Erythroblast (primary cell): ENCODE measurements around the gene RBP7.
"Not testable (repeated sequence)": the region's sequence is repeated elsewhere in the genome, so short reads cannot be mapped to it uniquely, and the experiment has no call there.

Source experiments
- DNase-seq, 2 experiments: peaks; one replicate each; lab custom pipeline; 2025; lab: John Stamatoyannopoulos, UW
- GATA1 ChIP-seq: IDR thresholded peaks from 2 replicates; pipeline ENCODE4 v1.6.1; 2011; ENCODE audit warnings: low read depth, mild to moderate bottlenecking, control low read depth, low read length, moderate library complexity
- POLR2A ChIP-seq: IDR thresholded peaks from 2 replicates; pipeline ENCODE4 v1.6.1; 2011; ENCODE audit warnings: mild to moderate bottlenecking, low read length

The RBP7 gene

DNA sequence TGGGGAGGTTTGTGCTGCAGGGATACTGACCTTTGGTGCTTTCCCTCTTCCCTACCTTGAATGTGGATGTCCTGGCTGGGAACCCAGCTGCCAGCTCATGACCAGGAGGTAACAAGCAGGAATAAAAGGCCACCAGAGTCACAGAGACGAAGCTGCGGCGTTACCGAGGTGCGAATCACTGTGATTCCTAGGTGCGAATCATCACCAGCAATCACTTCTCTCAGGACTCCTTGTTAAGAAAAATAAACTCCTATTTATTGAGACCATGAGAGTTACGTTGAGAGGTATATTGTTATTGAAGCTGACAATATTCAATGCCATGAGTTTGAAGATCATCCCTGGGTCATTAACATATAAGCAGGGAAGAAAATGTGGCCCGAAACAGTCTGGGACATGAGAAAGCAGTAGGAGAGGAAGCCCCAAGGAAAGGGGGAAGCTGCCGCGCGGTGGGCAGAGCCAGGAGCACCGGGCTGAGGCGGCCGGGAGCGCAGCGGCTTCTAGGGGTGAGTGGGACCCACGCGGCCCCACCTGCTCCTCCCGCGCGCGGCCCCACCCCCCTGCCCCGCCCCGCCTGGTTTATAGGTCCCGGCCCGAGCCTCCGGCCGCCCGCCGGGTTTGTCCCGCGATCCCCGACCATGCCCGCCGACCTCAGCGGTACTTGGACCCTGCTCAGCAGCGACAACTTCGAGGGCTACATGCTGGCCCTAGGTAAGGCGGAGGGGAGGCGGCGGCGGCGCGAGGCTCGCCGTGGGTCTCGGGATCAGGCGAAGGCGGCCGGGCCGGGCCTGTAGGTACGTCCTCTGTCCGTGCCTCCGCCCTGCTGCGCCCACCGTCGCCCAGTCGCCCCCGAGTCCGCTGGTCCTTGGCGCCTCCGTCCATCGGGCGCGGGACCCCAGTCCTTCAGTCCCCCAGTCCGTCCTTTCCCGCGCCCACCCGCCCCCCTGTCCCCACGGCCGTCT lies at the start of gene RBP7:
Gene RBP7, plus strand, starts transcription at position 605 of the 959 bp plus-strand sequence. Its CDS starts 31 bp downstream, at position 636.
- DNase-seq: no peak
- TF ChIP-seq POLR2A (no peak), GATA1 (no peak)

DNA sequence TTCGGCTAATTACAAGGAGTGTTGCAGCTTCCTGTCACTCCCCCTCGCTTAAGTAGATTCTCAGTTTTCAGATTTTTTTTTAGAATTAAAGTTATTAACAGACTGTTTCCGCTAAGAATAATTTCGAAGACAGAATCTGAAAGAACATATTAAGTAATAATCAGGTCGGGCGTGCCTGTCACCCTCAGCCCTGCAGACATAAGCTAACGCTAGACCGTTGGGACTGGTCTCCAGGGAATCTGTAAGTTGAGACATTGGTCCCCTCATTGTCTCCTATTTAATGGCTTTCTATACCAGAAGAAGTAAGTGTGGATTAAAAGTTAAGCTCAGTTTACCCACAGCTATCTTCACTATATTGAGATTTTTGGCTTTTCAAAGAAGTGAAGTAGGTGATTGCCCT lies 39.3 kb upstream of the RBP7 start:
- DNase-seq: no peak
- no peak for TF ChIP-seq GATA1
- TF ChIP-seq POLR2A: no peak

DNA sequence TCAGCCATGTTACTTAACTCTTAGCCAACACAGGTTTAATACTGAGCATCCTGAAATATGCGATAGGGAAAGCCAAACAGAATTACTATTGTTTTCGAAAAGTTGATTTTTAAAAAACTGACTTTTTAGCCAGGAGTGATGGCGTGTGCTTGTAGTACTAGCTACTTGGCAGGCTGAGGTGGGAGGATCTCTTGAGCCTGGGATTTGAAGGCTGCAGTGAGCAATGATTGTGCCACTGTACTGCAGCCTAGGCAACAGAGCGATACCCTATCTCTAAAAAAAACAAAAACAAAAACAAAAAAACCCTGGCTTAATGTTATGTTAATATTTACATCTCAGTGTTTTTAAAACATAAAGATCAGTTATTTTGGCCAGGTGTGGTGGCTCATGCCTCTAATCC lies 37.0 kb upstream of the RBP7 start:
- DNase-seq: no peak

DNA sequence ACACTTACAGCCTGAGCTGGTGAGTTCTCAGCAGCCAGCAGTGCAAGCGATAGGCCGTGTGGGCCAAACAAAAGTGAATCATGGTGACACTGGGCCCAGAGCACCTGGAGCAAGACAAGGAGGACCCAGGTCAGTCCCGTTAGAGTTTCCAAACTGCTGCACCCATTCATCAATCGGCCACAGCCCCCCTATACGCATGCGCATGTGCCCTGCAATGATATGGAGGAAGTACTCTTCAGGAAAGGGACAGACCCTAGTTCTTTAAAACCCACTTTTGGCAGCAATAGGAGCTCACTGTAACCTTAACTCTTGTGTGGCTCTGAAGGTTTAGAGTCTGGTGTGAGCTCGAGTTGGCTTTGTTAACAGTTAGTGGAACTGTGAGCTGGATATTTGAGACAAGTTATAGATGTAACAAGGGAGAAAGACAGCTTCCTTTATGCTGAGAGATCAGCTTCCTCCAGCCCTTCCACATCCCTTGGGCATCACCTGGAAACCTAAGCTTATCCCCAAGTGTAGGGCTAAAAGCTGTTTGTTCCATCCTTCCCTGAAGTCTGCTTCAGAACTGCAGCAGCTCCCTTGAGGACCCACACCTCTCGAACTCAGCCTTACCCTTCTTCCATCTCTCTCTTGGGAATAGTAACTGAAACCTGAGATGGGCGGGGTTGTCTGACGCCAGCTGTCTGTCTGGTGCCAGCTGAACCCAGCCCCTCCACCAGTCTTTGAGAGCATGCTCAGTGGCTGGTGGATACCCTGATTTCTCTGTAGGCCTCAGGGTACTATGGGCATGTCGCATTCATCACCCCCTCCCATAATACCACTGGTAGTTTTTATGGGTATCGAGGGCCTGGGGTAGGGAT lies 36.1 kb upstream of the RBP7 start:
- TF ChIP-seq POLR2A: no peak
- no peak for TF ChIP-seq GATA1
- no peak for DNase-seq

More for the DNA sequence above, 37.0 kb upstream of the RBP7 start:
- TF ChIP-seq POLR2A (no peak), GATA1 (no peak)

DNA sequence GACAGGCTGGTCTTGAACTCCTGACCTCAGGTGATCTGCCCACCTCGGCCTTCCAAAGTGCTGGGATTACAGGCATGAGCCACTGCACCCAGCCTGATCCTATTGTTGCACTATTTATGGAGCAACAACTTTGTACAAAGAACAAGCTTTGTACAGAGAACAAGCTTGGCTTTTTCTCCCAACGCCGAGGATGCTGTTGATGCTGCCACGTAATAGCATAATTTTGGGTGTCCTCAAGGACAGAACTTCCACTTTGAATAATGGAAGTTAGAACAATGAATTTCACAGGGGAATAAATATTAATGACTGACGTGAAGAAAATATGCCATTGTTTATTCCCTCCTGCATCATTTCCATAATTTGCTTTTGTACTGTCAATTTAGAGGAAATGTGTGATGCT lies 12.8 kb upstream of the RBP7 start:
- no peak for TF ChIP-seq GATA1
- no peak for TF ChIP-seq POLR2A
- DNase-seq: no peak

DNA sequence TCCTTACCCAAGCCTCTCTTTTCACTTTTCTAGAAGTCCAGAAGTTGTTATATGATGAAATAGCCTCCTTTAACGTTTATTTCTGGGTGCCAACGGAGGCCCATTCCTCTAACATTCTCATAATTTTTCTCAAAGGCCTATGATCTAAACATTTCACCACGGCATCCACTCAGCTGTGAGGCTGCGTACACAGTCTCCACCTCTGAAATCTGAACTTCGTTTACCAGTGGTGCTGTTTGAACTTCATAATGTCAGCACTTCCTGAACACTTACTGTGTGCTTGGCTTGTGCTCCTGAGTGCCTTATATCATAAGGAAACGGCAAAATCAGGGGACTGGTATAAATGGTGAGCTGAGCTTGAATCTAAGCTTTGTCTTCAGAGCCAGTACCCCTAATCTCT lies 12.0 kb upstream of the RBP7 start:
- no peak for TF ChIP-seq GATA1
- no peak for TF ChIP-seq POLR2A
- DNase-seq: no peak

DNA sequence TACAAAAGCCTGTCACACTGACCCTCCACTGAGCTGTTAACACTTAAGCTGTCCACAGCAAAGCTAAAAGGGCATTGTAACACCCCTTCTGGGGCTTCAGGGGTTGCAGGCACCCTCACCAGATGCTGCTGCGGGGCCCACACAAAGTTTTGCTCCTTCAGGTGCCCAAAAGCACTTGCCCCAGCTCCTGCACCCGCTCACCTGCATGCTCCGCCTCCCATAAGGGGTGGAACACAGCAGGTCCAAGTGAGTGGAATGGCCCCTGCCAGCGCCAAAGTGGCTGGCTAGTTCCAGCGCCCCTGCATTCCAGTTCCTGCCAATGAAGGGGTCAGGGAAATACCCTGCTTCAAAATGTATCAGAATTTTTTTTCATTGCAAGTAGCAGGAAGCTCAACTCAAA lies 7.3 kb upstream of the RBP7 start:
- no peak for DNase-seq

DNA sequence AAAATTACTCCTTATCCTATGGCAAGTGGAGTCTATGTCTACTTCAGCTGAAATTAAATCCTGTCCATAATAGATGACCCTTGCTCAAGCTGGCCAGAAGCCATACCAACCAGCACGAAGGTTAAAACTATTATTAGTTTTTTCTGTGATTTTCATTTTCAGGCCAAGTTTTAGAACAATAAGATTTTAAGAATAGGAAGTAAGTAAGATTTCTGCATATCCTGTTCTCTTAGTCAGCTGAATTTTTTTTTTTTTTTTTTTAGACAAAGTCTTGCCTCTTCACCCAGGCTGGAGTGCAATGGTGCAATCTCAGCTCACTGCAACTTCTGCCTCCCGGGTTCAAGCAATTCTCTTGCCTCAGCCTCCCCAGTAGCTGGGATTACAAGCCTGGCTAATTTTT lies 6.1 kb upstream of the RBP7 start:
- no peak for DNase-seq
- TF ChIP-seq POLR2A (no peak), GATA1 (no peak)

More for the DNA sequence above, 7.3 kb upstream of the RBP7 start:
- TF ChIP-seq GATA1 (no peak), POLR2A (no peak)

DNA sequence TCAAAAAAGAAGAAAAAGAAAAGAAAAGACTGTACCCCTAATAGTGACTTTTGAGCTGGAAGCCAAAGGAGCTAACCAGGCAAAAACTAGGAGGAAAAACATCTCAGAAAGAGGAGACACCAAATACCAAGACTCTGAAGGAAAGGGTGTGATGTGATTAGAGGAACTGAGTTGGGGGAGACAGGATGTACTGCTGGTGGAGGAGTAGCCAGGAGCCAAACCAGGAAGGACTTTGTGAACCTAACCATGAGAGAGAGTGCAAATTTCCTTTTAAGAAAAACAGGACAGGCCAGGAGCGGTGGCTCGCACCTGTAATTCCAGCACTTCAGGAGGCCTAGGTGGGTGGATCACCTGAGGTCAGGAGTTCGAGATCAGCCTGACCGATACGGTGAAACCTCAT lies 4.1 kb upstream of the RBP7 start:
- no peak for TF ChIP-seq GATA1
- no peak for TF ChIP-seq POLR2A
- DNase-seq: no peak

DNA sequence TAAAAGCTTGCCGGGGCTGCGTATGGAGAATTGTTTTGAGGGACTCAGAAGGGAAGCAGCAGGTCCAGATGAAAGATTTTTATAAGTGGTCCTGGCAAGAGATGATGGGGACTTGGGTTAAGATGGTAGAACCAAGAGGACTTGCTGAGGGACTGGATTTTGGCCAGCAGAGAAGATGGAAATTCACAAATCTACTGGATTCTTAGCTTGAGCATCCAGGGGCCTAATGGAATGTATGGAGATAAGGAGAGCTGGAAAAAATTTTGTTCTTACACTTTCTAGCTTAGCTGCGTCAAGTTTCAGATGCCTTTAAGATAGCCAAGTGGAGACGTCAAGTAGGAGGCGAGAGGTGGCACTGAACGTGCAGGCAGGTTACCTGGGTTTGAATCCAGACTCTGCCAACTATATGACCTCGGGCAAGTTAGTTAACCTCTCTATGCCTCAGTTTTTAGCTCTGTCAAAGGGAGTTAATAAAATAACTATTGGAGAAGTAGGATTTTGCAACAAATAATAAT lies 3.4 kb upstream of the RBP7 start:
- TF ChIP-seq POLR2A: no peak
- no peak for TF ChIP-seq GATA1
- no peak for DNase-seq

DNA sequence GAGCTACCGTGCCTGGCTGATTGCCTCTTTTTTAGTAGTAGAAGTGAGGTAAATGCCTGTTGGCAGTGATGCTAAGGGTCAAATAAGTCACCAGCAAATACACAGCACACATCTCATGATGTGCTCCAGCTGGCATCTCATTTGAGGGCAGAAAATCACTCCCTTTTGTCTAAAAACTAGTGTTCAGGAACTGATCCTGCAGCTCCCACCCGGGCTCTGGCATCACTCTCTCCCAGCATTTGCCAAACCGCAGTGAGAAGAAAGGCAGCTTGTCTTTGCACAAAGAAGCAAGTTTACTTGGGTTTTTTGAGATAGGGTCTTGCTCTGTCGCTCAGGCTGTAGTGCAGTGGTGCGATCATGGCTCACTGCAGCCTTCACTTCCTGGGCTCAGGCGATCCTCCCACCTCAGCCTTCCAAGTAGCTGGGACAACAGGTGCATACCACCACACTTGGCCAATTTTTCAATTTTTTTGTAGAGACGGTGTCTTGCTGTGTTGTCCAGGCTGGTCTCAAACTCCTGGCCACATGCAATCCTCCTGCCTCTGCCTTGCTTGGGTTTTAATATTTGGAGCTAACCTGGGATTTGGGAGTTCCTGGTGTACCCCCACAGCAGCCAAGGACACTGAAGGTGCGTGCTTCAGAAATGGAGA lies 4.1 kb downstream of the RBP7 start:
- TF ChIP-seq POLR2A (no peak), GATA1 (no peak)
- no peak for DNase-seq

DNA sequence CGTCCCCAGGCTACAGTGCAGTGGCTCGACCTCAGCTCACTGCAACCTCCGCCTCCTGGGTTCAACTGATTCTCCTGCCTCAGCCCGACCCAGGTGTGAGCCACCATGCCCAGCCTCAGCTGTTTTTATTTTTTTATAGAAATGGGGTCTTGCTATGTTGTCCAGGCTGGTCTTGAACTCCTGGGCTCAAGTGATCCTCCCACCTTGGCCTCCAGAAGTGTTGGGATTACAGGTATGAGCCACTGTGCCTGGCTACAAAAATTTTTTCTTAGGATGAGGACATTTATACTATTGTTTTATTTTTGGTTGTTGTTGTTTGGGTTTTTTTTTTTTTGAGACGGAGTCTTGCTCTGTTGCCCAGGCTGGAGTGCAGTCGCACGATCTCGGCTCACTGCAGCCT lies 8.2 kb downstream of the RBP7 start:
- not testable (repeated sequence) for DNase-seq

DNA sequence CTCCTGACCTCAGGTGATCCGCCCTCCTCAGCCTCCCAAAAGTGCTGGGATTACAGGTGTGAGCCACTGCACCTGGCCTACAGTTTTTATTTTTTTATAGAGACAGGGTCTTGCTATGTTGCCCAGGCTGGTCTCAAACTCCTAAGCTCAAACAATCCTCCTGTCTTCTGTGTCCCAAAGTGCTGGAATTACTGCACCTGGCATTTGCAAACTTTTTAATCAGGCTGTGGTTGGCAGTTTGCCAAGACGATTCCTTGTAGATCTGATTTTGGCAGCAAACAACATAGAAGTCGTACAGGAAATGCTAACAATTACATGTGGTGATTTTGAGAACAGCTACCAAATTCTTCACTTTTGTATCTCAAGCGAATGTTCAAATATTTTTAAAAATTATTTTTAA lies 10.1 kb downstream of the RBP7 start:
- no peak for TF ChIP-seq POLR2A
- TF ChIP-seq GATA1: no peak
- no peak for DNase-seq

DNA sequence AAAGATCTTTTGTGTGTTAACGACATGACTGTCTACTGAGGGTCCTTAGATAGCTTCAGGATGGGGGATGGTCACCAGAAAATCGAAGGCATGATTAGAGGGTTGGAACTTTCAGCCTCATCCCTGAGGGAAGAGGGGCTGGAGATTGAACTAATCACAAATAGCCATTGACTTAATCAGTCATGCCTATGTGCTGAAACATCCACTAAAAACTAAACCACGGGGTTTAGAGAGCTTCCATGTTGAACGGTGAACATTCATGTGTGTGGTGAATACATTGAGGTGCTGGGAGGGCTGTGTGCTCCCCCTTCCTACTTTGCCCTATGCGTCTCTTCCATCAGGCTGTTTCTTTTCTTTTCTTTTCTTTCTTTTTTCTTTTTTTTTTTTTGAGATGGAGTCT lies 17.0 kb downstream of the RBP7 start:
- no peak for DNase-seq
- TF ChIP-seq GATA1 (no peak), POLR2A (no peak)

DNA sequence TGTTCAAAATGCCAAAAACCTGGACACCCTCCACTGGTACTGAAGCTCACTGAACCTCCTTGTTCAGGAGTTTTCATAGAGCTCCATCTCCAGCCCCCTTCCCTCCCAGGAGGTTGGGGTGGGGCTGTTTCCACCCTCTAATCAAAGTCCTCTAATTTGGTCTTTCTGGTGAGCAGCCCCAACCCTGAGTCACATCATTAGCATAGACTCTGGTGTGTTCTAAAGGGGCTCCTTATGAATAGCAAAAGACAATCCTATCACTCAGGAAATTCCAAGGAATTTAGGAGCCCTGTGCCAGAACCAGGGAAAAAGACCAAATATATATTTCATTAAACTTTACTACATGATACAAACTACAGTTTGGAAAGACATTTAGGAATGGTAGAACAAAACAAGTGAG lies 22.5 kb downstream of the RBP7 start:
- DNase-seq: no peak
- TF ChIP-seq POLR2A (no peak), GATA1 (no peak)
